Fibroblast of villous mesenchyme (primary cell): ENCODE measurements around the gene NFE2L2. TPM values are rescaled to one million over a fixed set of nuclear protein-coding genes. Genes with fewer than 3 reads are reported as not detected.

Experiments
- DNase-seq: peaks from one replicate; pipeline ENCODE4 v3.0.0-alpha.2; 2010; ENCODE audit warnings: low read depth
- H3K4me3 ChIP-seq: 2 replicates; pipeline ENCODE4 v1.5.1; 2011; ENCODE audit warnings: low read depth, mild to moderate bottlenecking, low read length
- CTCF ChIP-seq: IDR thresholded peaks from 2 replicates; pipeline ENCODE4 v1.5.1; 2012; ENCODE audit warnings: low read depth, mild to moderate bottlenecking, low read length; ENCODE audit not compliant: insufficient read depth
- total RNA-seq: library from RNA; depleted of rRNA; stranded (reverse); fragments of >200 nt; gene quantifications from 2 replicates; pipeline ENCODE4 v1.2.3, GENCODE V29; 2012

Gene NFE2L2
- total RNA-seq, 1 donor, result 78.6 TPM

GRCh38 chr2:177239932-177240630 is 24.4 kb downstream of the NFE2L2 start:
- TF ChIP-seq CTCF, result no peak
- no peak overlapping the region for H3K4me3 ChIP-seq
- DNase-seq, result peak; percentile 66

- DNase-seq, result no peak
- TF ChIP-seq CTCF, result no peak
- no peak overlapping the region for H3K4me3 ChIP-seq
Measured at GRCh38 chr2:177239053-177239452, 25.5 kb downstream of the NFE2L2 start.

GRCh38 chr2:177237932-177238331 is 26.6 kb downstream of the NFE2L2 start:
- TF ChIP-seq CTCF, result no peak
- DNase-seq, result no peak
- no peak overlapping the region for H3K4me3 ChIP-seq

GRCh38 chr2:177235855-177236437 is 28.6 kb downstream of the NFE2L2 start:
- TF ChIP-seq CTCF, result no peak
- H3K4me3 ChIP-seq, result no peak overlapping the region
- no peak for DNase-seq

GRCh38 chr2:177234267-177234666 is 30.3 kb downstream of the NFE2L2 start:
- DNase-seq, result no peak
- H3K4me3 ChIP-seq, result no peak overlapping the region
- no peak for TF ChIP-seq CTCF

- TF ChIP-seq CTCF, result no peak
- H3K4me3 ChIP-seq, result no peak overlapping the region
- no peak for DNase-seq
Measured at GRCh38 chr2:177232098-177232704, 32.3 kb downstream of the NFE2L2 start.
